Trophoblast cell (in vitro differentiated cells and primary cell): ENCODE data around the gene ZNF227.

Source experiments
- DNase-seq, 2 donors: peaks; one replicate each; pipeline ENCODE4 v3.0.0-alpha.2; 2016
- H2AFZ ChIP-seq: 2 replicates; pipeline ENCODE4 v1.6.1; 2013; ENCODE audit warnings: low read length, moderate library complexity, mild to moderate bottlenecking; ENCODE audit not compliant: insufficient read depth, poor library complexity
- H2AK5ac ChIP-seq: 2 replicates; pipeline ENCODE4 v1.6.1; 2013; ENCODE audit warnings: mild to moderate bottlenecking, low read length
- H2BK120ac ChIP-seq: 2 replicates; pipeline ENCODE4 v1.6.1; 2013; ENCODE audit warnings: low read length, mild to moderate bottlenecking, moderate library complexity; ENCODE audit not compliant: insufficient read depth, poor library complexity
- H2BK12ac ChIP-seq: 2 replicates; pipeline ENCODE4 v1.6.1; 2013; ENCODE audit warnings: mild to moderate bottlenecking, low read length, moderate library complexity
- H2BK5ac ChIP-seq: 2 replicates; pipeline ENCODE4 v1.6.1; 2013; ENCODE audit warnings: low read length, low read depth, moderate library complexity, mild to moderate bottlenecking; ENCODE audit not compliant: poor library complexity
- H3K14ac ChIP-seq: 2 replicates; pipeline ENCODE4 v1.6.1; 2013; ENCODE audit warnings: mild to moderate bottlenecking, low read length
- H3K18ac ChIP-seq: 2 replicates; pipeline ENCODE4 v1.6.1; 2013; ENCODE audit warnings: mild to moderate bottlenecking, low read length
- H3K23ac ChIP-seq: 2 replicates; pipeline ENCODE4 v1.6.1; 2013; ENCODE audit warnings: low read length
- H3K27ac ChIP-seq: 2 replicates; pipeline ENCODE4 v1.5.1; 2013; ENCODE audit warnings: low read depth, mild to moderate bottlenecking, inconsistent platforms, low read length, moderate library complexity
- H3K27me3 ChIP-seq: 2 replicates; pipeline ENCODE4 v1.6.1; 2013; ENCODE audit warnings: inconsistent platforms, mild to moderate bottlenecking, low read length, moderate library complexity; ENCODE audit not compliant: insufficient read depth
- H3K36me3 ChIP-seq, 2 experiments: 1 replicate in 1 of 2; 2 replicates in 1 of 2; pipeline ENCODE4 v1.6.1; 2013; ENCODE audit warnings: low read length in 2 of 2, mild to moderate bottlenecking in 2 of 2, moderate library complexity in 1 of 2; ENCODE audit not compliant: insufficient read depth in 2 of 2, control insufficient read depth in 1 of 2
- H3K4ac ChIP-seq: 2 replicates; pipeline ENCODE4 v1.6.1; 2013; ENCODE audit warnings: low read depth, mild to moderate bottlenecking, low read length, moderate library complexity
- H3K4me1 ChIP-seq, 2 experiments: 1 replicate in 1 of 2; 2 replicates in 1 of 2; pipeline ENCODE4 v1.6.1; 2013; ENCODE audit warnings: low read length in 2 of 2, mild to moderate bottlenecking in 2 of 2, moderate library complexity in 1 of 2; ENCODE audit not compliant: insufficient read depth in 2 of 2, control insufficient read depth in 1 of 2
- H3K4me2 ChIP-seq: 2 replicates; pipeline ENCODE4 v1.6.1; 2013; ENCODE audit warnings: inconsistent platforms, mild to moderate bottlenecking, low read length, moderate library complexity
- H3K4me3 ChIP-seq: 2 replicates; pipeline ENCODE4 v1.5.1; 2013; ENCODE audit warnings: mild to moderate bottlenecking, low read depth, low read length, inconsistent platforms
- H3K79me1 ChIP-seq: one replicate; pipeline ENCODE4 v1.6.1; 2013; ENCODE audit warnings: low read length
- H3K79me2 ChIP-seq: 2 replicates; pipeline ENCODE4 v1.6.1; 2013; ENCODE audit warnings: low read length, mild to moderate bottlenecking; ENCODE audit not compliant: control insufficient read depth, insufficient read depth, poor library complexity
- H3K9ac ChIP-seq: 2 replicates; pipeline ENCODE4 v1.6.1; 2013; ENCODE audit warnings: mild to moderate bottlenecking, low read length
- H3K9me3 ChIP-seq: 2 replicates; pipeline ENCODE4 v1.6.1; 2013; ENCODE audit warnings: low read depth, mild to moderate bottlenecking, control low read depth, inconsistent platforms, low read length; ENCODE audit not compliant: insufficient read depth
- H4K12ac ChIP-seq: 2 replicates; pipeline ENCODE4 v1.6.1; 2013; ENCODE audit warnings: low read depth, mild to moderate bottlenecking, low read length, moderate library complexity
- H4K8ac ChIP-seq: 2 replicates; pipeline ENCODE4 v1.6.1; 2013; ENCODE audit warnings: low read depth, mild to moderate bottlenecking, low read length, moderate library complexity
- H4K91ac ChIP-seq: one replicate; pipeline ENCODE4 v1.6.1; 2013; ENCODE audit warnings: low read depth, mild to moderate bottlenecking, low read length, moderate library complexity
- WGBS: extraction: QIAGEN DNeasy Blood & Tissue Kit; methylation state at CpG from one replicate; pipeline ENCODE4 v1.1.7; 2013; ENCODE audit warnings: missing lambda C conversion rate; ENCODE audit not compliant: insufficient read length, insufficient coverage; ENCODE audit errors: extremely low coverage; 5-methylcytosine and 5-hydroxymethylcytosine counted together

Gene ZNF227

GRCh38 chr19:44280916-44281315 is 68.6 kb downstream of the ZNF227 start:
- Histone ChIP-seq H3K4me3 (no peak overlapping the region), H3K4ac (no peak overlapping the region), H3K36me3 (peaks cover 0 to 2% of the 10 kb centered on the region in 2 experiments), H3K14ac (no peak overlapping the region), H2BK120ac (no peak overlapping the region), H2BK12ac (no peak overlapping the region), H2BK5ac (no peak overlapping the region), H3K79me2 (no peaks in the 10 kb centered on the region), H2AFZ (no peak overlapping the region), H3K18ac (no peak overlapping the region), H4K12ac (no peak overlapping the region), H4K8ac (no peak overlapping the region), H4K91ac (no peak overlapping the region), H3K27me3 (no peaks in the 10 kb centered on the region), H3K4me2 (no peak overlapping the region), H3K9me3 (peaks cover 6% of the 10 kb centered on the region), H3K23ac (no peak overlapping the region), H3K9ac (no peak overlapping the region), H2AK5ac (no peak overlapping the region), H3K4me1 (no peaks in the 10 kb centered on the region), H3K79me1 (no peaks in the 10 kb centered on the region), H3K27ac (no peak overlapping the region)
- DNase-seq, result no peak
- no CpG with 5 or more reads among the region's 10 CpGs for WGBS

DNA sequence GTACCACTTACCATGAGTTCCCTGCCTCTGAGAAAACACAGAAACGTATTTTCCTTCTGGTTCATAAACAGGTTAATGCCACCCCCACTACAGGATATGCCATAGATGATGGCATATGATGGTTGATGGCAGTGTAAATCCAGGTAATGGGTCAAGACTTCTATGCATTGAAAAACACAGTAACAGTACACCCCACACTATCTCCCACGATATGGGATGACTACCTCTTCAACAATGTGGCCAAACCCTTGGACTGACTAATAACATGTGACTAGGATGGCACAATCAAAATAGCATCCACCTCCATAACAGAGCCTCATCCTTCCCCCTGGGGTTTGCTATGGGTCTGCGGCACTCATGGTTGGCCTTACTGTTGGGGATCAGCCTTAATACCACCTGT is 70.5 kb downstream of the ZNF227 start:
- H3K27me3 ChIP-seq, result no peaks in the 10 kb centered on the region
- H3K4me1 ChIP-seq, result no peaks in the 10 kb centered on the region
- H3K4me3 ChIP-seq, result no peak overlapping the region
- no peak overlapping the region for H2BK5ac ChIP-seq
- no peak overlapping the region for H4K12ac ChIP-seq
- no peak overlapping the region for H3K4me2 ChIP-seq
- no peak overlapping the region for H3K4ac ChIP-seq
- H4K91ac ChIP-seq, result no peak overlapping the region
- no peak overlapping the region for H2BK120ac ChIP-seq
- H3K36me3 ChIP-seq, result peaks cover 4 to 9% of the 10 kb centered on the region in 2 experiments
- H3K18ac ChIP-seq, result no peak overlapping the region
- no peak overlapping the region for H2BK12ac ChIP-seq
- no peak overlapping the region for H4K8ac ChIP-seq
- no peak overlapping the region for H3K14ac ChIP-seq
- H3K79me2 ChIP-seq, result no peaks in the 10 kb centered on the region
- H3K27ac ChIP-seq, result no peak overlapping the region
- H2AK5ac ChIP-seq, result no peak overlapping the region
- H3K23ac ChIP-seq, result no peak overlapping the region
- H3K79me1 ChIP-seq, result no peaks in the 10 kb centered on the region
- DNase-seq, result no peak
- no peak overlapping the region for H3K9ac ChIP-seq
- H3K9me3 ChIP-seq, result peaks cover 5% of the 10 kb centered on the region
- H2AFZ ChIP-seq, result no peak overlapping the region
- WGBS, result no CpG with 5 or more reads among the region's 3 CpGs

DNA sequence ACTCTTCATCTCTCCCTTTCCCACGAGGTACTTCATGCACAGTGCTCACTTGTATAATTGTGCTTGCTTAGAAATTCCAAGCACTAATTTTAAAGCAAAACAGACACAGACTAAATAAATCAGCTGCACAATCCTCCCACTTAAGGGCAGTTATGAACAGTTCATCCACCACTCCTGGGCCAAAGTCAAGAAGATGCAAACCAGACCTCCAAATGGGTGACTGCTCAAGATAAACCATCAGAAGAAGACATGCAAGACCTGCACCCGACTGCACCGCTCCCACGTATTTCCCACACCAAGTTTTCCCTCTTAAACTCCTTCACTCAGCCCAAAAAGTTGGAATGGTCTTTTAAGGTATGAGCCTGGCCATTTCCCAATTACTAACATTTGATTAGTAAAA is 72.6 kb downstream of the ZNF227 start:
- no peak overlapping the region for H2BK5ac ChIP-seq
- no CpG with 5 or more reads among the region's 4 CpGs for WGBS
- H3K23ac ChIP-seq, result no peak overlapping the region
- no peaks in the 10 kb centered on the region for H3K79me2 ChIP-seq
- no peak overlapping the region for H3K4me2 ChIP-seq
- peaks cover 7 to 19% of the 10 kb centered on the region in 2 experiments for H3K36me3 ChIP-seq
- H4K91ac ChIP-seq, result no peak overlapping the region
- no peak overlapping the region for H2BK12ac ChIP-seq
- H3K9ac ChIP-seq, result no peak overlapping the region
- no peak overlapping the region for H2BK120ac ChIP-seq
- no peak overlapping the region for H3K18ac ChIP-seq
- H2AK5ac ChIP-seq, result no peak overlapping the region
- H3K14ac ChIP-seq, result no peak overlapping the region
- H3K4ac ChIP-seq, result no peak overlapping the region
- H3K27ac ChIP-seq, result no peak overlapping the region
- H3K4me1 ChIP-seq, result no peaks in the 10 kb centered on the region
- no peak overlapping the region for H4K8ac ChIP-seq
- no peak overlapping the region for H3K4me3 ChIP-seq
- no peak overlapping the region for H2AFZ ChIP-seq
- peaks cover 5% of the 10 kb centered on the region for H3K9me3 ChIP-seq
- H3K79me1 ChIP-seq, result no peaks in the 10 kb centered on the region
- H4K12ac ChIP-seq, result no peak overlapping the region
- DNase-seq, result no peak
- H3K27me3 ChIP-seq, result no peaks in the 10 kb centered on the region
